PC-9 (cell line): ENCODE measurements around the gene CNTLN.

Source experiments
- CTCF ChIP-seq: fragments of 200-600 bp; sonication (generic); conservative IDR thresholded peaks from 2 replicates; pipeline ENCODE4 v1.6.1; 2017; ENCODE audit warnings: mixed run types, antibody characterized with exemption, mild to moderate bottlenecking, moderate library complexity
- EZH2 ChIP-seq: fragments of 200-600 bp; sonication (generic); IDR thresholded peaks from 2 replicates; pipeline ENCODE4 v1.8.0; 2017; ENCODE audit warnings: antibody characterized with exemption, low read depth

DNA sequence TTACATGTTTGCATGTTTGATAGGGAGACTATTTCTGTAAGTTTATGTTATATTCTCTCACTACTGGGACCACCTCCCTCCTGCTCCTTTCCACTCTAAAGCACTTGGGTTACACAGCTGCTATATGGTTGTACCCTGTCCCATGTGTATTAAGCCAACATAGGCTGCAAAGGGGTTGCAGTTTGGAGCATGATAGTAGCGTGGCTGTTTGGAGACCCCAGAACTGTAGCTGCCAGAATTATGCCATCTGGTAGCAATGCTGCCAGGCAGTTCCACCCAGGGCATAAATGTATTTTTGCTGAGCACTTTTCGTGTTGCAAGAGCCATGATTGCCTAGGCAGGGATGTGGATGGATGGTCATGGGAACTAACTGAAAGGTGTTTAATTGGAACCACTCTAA lies 81.8 kb downstream of the CNTLN start:
- no peak for TF ChIP-seq CTCF
- no peak for TF ChIP-seq EZH2
